HepG2 (cell line): ENCODE results near the gene ZNF490. TPM values are rescaled to one million over a fixed set of nuclear protein-coding genes. Genes with fewer than 3 reads are reported as not detected.

Source experiments
- HINFP ChIP-seq: sonication (generic); formaldehyde crosslinking; IDR thresholded peaks from 2 replicates; pipeline ENCODE4 v1.4.0; 2020; ENCODE audit warnings: low read depth, mild to moderate bottlenecking, missing genetic modification reagents
- NCOA2 ChIP-seq: sonication (generic); formaldehyde crosslinking; IDR thresholded peaks from 2 replicates; pipeline ENCODE4 v1.8.0; 2022; ENCODE audit warnings: inconsistent platforms
- NFIB ChIP-seq: sonication (generic); formaldehyde crosslinking; IDR thresholded peaks from 2 replicates; pipeline ENCODE4 v1.9.0; 2021; ENCODE audit warnings: missing genetic modification reagents, mild to moderate bottlenecking, borderline replicate concordance
- NR3C1 ChIP-seq: sonication (generic); formaldehyde crosslinking; IDR thresholded peaks from 2 replicates; pipeline ENCODE4 v1.4.0; 2020; ENCODE audit warnings: missing genetic modification reagents
- REPIN1 ChIP-seq: sonication (generic); formaldehyde crosslinking; IDR thresholded peaks from 2 replicates; pipeline ENCODE4 v1.8.0; 2022; ENCODE audit warnings: missing genetic modification reagents, low read depth, mild to moderate bottlenecking, borderline replicate concordance
- TBX2 ChIP-seq: sonication (generic); formaldehyde crosslinking; IDR thresholded peaks from 2 replicates; pipeline ENCODE4 v1.5.0; 2020; ENCODE audit warnings: missing genetic modification reagents, mild to moderate bottlenecking, borderline replicate concordance
- TIGD3 ChIP-seq: sonication (generic); formaldehyde crosslinking; IDR thresholded peaks from 2 replicates; pipeline ENCODE4 v1.5.1; 2020; ENCODE audit warnings: mild to moderate bottlenecking, missing genetic modification reagents, borderline replicate concordance
- ZBTB14 ChIP-seq: sonication (generic); formaldehyde crosslinking; IDR thresholded peaks from 2 replicates; pipeline ENCODE4 v1.4.0; 2020; ENCODE audit warnings: missing genetic modification reagents
- ZBTB44 ChIP-seq: sonication (generic); formaldehyde crosslinking; IDR thresholded peaks from 2 replicates; pipeline ENCODE4 v1.4.0; 2020; ENCODE audit warnings: missing genetic modification reagents
- ZKSCAN8 ChIP-seq: IDR thresholded peaks from 2 replicates; pipeline ENCODE4 v1.6.1; 2016; ENCODE audit warnings: borderline replicate concordance, missing genetic modification reagents, missing compliant biosample characterization
- ZNF335 ChIP-seq: sonication (generic); formaldehyde crosslinking; IDR thresholded peaks from 2 replicates; pipeline ENCODE4 v1.4.0; 2020; ENCODE audit warnings: missing genetic modification reagents
- ZNF451 ChIP-seq: sonication (generic); formaldehyde crosslinking; IDR thresholded peaks from 2 replicates; pipeline ENCODE4 v1.5.0; 2020; ENCODE audit warnings: mild to moderate bottlenecking, missing genetic modification reagents
- ZNF547 ChIP-seq: sonication (generic); formaldehyde crosslinking; IDR thresholded peaks from 2 replicates; pipeline ENCODE4 v1.5.1; 2020; ENCODE audit warnings: mild to moderate bottlenecking, missing genetic modification reagents
- ZNF558 ChIP-seq: sonication (generic); formaldehyde crosslinking; IDR thresholded peaks from 2 replicates; pipeline ENCODE4 v1.9.0; 2022; ENCODE audit warnings: mild to moderate bottlenecking, missing genetic modification reagents, borderline replicate concordance
- ZNF605 ChIP-seq: sonication (generic); formaldehyde crosslinking; IDR thresholded peaks from 2 replicates; pipeline ENCODE4 v1.8.0; 2022; ENCODE audit warnings: mild to moderate bottlenecking, missing genetic modification reagents
- ZNF724P ChIP-seq: sonication (generic); formaldehyde crosslinking; IDR thresholded peaks from 2 replicates; pipeline ENCODE4 v1.8.0; 2022; ENCODE audit warnings: missing genetic modification reagents, borderline replicate concordance
- ZNF746 ChIP-seq: sonication (generic); formaldehyde crosslinking; IDR thresholded peaks from 2 replicates; pipeline ENCODE4 v1.8.0; 2022; ENCODE audit warnings: mild to moderate bottlenecking, missing genetic modification reagents
- polyA plus RNA-seq, 8 experiments: library from polyadenylated mRNA; depleted of rRNA in 3 of 8; stranded (reverse) in 7 of 8; unstranded in 1 of 8; fragments of >200 nt; fragmentation: Illumina TruSeq in 4 of 8; extraction: Trizol in 4 of 8; gene quantifications; 2 replicates each; pipeline versions ENCODE4 v1.2.1 to v1.2.3, GENCODE V29; 2011 to 2016; ENCODE audit warnings: low read depth in 4 of 8, missing spikeins in 1 of 8, mixed read lengths in 1 of 8; ENCODE audit not compliant: insufficient read depth in 1 of 8
- total RNA-seq, 5 experiments: library from RNA; depleted of rRNA; stranded (reverse); fragments of >200 nt; fragmentation: Illumina TruSeq; extraction: Trizol; gene quantifications; 2 replicates each; pipeline ENCODE4 v1.2.3, GENCODE V29; 2016; ENCODE audit warnings: low read depth in 1 of 5
- TF ChIP-seq, protein P1 (sequence below): sonication (generic); formaldehyde crosslinking; IDR thresholded peaks from 2 replicates; pipeline ENCODE4 v1.4.0; 2020; ENCODE audit warnings: missing genetic modification reagents, borderline replicate concordance
- TF ChIP-seq, protein P2 (sequence below): sonication (generic); formaldehyde crosslinking; IDR thresholded peaks from 2 replicates; pipeline ENCODE4 v1.5.1; 2020; ENCODE audit warnings: missing genetic modification reagents, mild to moderate bottlenecking, borderline replicate concordance

Gene ZNF490
- total and polyA plus RNA-seq, 2 of the 13 experiments (the other 11 are each of a cell fraction or from before 2014, with no cell fraction given): 1.3 to 2.9 TPM

GRCh38 chr19:12551060-12551832 is 59.4 kb downstream of the ZNF490 start, which contains the start of gene ZNF564 (continued):
- no peak for TF ChIP-seq ZBTB44 (CRISPR knock-in tag)
- TF ChIP-seq NR3C1 (CRISPR knock-in tag): 0 out of 2 replicates have a peak, but pooled peaks have one; percentile 66
- peak; percentile 44; the same call in 1 of the 2 replicates for TF ChIP-seq ZNF746
- no peak for TF ChIP-seq ZKSCAN8 (CRISPR knock-in tag)
- peak; percentile 58; the same call in 1 of the 2 replicates for TF ChIP-seq ZNF724P
- TF ChIP-seq, protein P1, sequence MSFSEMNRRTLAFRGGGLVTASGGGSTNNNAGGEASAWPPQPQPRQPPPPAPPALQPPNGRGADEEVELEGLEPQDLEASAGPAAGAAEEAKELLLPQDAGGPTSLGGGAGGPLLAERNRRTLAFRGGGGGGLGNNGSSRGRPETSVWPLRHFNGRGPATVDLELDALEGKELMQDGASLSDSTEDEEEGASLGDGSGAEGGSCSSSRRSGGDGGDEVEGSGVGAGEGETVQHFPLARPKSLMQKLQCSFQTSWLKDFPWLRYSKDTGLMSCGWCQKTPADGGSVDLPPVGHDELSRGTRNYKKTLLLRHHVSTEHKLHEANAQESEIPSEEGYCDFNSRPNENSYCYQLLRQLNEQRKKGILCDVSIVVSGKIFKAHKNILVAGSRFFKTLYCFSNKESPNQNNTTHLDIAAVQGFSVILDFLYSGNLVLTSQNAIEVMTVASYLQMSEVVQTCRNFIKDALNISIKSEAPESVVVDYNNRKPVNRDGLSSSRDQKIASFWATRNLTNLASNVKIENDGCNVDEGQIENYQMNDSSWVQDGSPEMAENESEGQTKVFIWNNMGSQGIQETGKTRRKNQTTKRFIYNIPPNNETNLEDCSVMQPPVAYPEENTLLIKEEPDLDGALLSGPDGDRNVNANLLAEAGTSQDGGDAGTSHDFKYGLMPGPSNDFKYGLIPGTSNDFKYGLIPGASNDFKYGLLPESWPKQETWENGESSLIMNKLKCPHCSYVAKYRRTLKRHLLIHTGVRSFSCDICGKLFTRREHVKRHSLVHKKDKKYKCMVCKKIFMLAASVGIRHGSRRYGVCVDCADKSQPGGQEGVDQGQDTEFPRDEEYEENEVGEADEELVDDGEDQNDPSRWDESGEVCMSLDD (CRISPR knock-in tag): no peak
- TF ChIP-seq NCOA2 (CRISPR knock-in tag): no peak
- TF ChIP-seq ZBTB14 (CRISPR knock-in tag): no peak
- TF ChIP-seq TIGD3 (CRISPR knock-in tag): no peak
- TF ChIP-seq ZNF605 (CRISPR knock-in tag): peak; percentile 70; the same call in 1 of the 2 replicates
- peak; percentile 77 for TF ChIP-seq REPIN1 (CRISPR knock-in tag)
- TF ChIP-seq NFIB (CRISPR knock-in tag): no peak
- TF ChIP-seq TBX2 (CRISPR knock-in tag): peak; percentile 61
- peak; percentile 57 for TF ChIP-seq HINFP
- TF ChIP-seq ZNF335 (CRISPR knock-in tag): peak; percentile 77
- TF ChIP-seq, protein P2, sequence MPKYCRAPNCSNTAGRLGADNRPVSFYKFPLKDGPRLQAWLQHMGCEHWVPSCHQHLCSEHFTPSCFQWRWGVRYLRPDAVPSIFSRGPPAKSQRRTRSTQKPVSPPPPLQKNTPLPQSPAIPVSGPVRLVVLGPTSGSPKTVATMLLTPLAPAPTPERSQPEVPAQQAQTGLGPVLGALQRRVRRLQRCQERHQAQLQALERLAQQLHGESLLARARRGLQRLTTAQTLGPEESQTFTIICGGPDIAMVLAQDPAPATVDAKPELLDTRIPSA (CRISPR knock-in tag): 0 out of 2 replicates have a peak, but pooled peaks have one; percentile 19
- TF ChIP-seq ZNF558 (CRISPR knock-in tag): peak; percentile 92; the same call in 1 of the 2 replicates
- peak; percentile 49; the same call in 1 of the 2 replicates for TF ChIP-seq ZNF451 (CRISPR knock-in tag)
- peak; percentile 75 for TF ChIP-seq ZNF547 (CRISPR knock-in tag)
